Measurements from ENCODE around the gene HSD17B11.
"Not testable (repeated sequence)": the region's sequence is repeated elsewhere in the genome, so short reads cannot be mapped to it uniquely, and the experiment has no call there.

Gene HSD17B11, protein sequence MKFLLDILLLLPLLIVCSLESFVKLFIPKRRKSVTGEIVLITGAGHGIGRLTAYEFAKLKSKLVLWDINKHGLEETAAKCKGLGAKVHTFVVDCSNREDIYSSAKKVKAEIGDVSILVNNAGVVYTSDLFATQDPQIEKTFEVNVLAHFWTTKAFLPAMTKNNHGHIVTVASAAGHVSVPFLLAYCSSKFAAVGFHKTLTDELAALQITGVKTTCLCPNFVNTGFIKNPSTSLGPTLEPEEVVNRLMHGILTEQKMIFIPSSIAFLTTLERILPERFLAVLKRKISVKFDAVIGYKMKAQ

GRCh38 chr4:87390891-87391575 is at the start of gene HSD17B11:
Gene HSD17B11, minus strand, starts transcription at chr4:87391188. Its CDS starts 118 bp downstream, at chr4:87391070.
- Histone ChIP-seq H3K9ac (peak within 1 kb of the TSS; percentile 88), H3K9me3 (peaks cover 27% of the 10 kb centered on the region), H3K4me2 (peak within 1 kb of the TSS; percentile 90), H3K27me3 (no peaks in the 10 kb centered on the region), H3K4me3 (peak within 1 kb of the TSS; percentile 79), H3K4me1 (peaks cover 30% of the 10 kb centered on the region), H3K36me3 (peaks cover 18% of the 10 kb centered on the region), H3K27ac (peak within 1 kb of the TSS; percentile 84), H4K20me1 (no peaks in the 10 kb centered on the region)
- peak; percentile 98 for TF ChIP-seq Cebpa-rat (IDR thresholded peaks at IDR 0.05)

GRCh38 chr4:87433342-87433741 is 42.4 kb upstream of the HSD17B11 start:
- no peak overlapping the region for H3K4me3 ChIP-seq
- H3K9me3 ChIP-seq = no peaks in the 10 kb centered on the region
- H3K27me3 ChIP-seq = no peaks in the 10 kb centered on the region
- H3K4me2 ChIP-seq = no peak overlapping the region
- no peak for TF ChIP-seq Cebpa-rat (IDR thresholded peaks at IDR 0.05)
- H3K4me1 ChIP-seq = no peaks in the 10 kb centered on the region
- peaks cover 39% of the 10 kb centered on the region; the same call in 1 of the 2 replicates for H4K20me1 ChIP-seq
- H3K9ac ChIP-seq = no peak overlapping the region
- no peak overlapping the region for H3K27ac ChIP-seq
- peaks cover 36% of the 10 kb centered on the region for H3K36me3 ChIP-seq

GRCh38 chr4:87430038-87430437 is 39.0 kb upstream of the HSD17B11 start:
- Histone ChIP-seq H3K27ac (no peak overlapping the region), H3K4me1 (no peaks in the 10 kb centered on the region), H3K36me3 (peaks cover 8% of the 10 kb centered on the region), H3K4me3 (no peak overlapping the region), H3K9ac (no peak overlapping the region), H4K20me1 (peaks cover 48% of the 10 kb centered on the region; the same call in 1 of the 2 replicates), H3K27me3 (no peaks in the 10 kb centered on the region), H3K4me2 (no peak overlapping the region), H3K9me3 (no peaks in the 10 kb centered on the region)
- TF ChIP-seq Cebpa-rat (IDR thresholded peaks at IDR 0.05) = no peak

- Histone ChIP-seq H3K9me3 (no peaks in the 10 kb centered on the region), H3K27ac (no peak overlapping the region), H3K4me1 (peaks cover 10% of the 10 kb centered on the region), H3K4me2 (no peak overlapping the region), H3K4me3 (no peak overlapping the region), H3K9ac (no peak overlapping the region), H4K20me1 (peaks cover 48% of the 10 kb centered on the region; the same call in 1 of the 2 replicates), H3K36me3 (0 out of 2 replicates have a peak, but pooled peaks cover 5% of the 10 kb centered on the region), H3K27me3 (no peaks in the 10 kb centered on the region)
- TF ChIP-seq Cebpa-rat (IDR thresholded peaks at IDR 0.05) = no peak
Observed at GRCh38 chr4:87428979-87429378, 38.0 kb upstream of the HSD17B11 start.

DNA sequence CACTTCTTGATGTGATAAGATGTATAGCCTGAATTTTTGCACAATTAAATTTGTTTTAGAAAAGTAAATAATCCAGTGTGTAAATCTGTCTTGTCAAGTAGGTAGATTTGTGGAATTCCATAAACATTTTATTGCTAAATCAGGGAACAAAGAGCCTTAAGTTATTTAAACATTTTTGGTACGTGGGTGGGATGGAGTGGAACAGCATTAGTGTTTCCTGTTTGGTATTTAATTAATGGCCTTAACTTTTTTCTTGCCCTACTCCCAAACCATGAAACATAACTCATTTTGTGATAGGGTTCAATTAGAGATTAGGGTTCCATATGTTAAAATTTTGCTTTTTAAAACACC is 36.5 kb upstream of the HSD17B11 start:
- no peak for TF ChIP-seq Cebpa-rat (IDR thresholded peaks at IDR 0.05)
- Histone ChIP-seq H3K9ac (no peak overlapping the region), H3K36me3 (0 out of 2 replicates have a peak, but pooled peaks cover 5% of the 10 kb centered on the region), H3K4me1 (peaks cover 17% of the 10 kb centered on the region), H3K27ac (no peak overlapping the region), H3K9me3 (no peaks in the 10 kb centered on the region), H3K4me3 (no peak overlapping the region), H3K27me3 (no peaks in the 10 kb centered on the region), H3K4me2 (no peak overlapping the region), H4K20me1 (peaks cover 44% of the 10 kb centered on the region; the same call in 1 of the 2 replicates)

DNA sequence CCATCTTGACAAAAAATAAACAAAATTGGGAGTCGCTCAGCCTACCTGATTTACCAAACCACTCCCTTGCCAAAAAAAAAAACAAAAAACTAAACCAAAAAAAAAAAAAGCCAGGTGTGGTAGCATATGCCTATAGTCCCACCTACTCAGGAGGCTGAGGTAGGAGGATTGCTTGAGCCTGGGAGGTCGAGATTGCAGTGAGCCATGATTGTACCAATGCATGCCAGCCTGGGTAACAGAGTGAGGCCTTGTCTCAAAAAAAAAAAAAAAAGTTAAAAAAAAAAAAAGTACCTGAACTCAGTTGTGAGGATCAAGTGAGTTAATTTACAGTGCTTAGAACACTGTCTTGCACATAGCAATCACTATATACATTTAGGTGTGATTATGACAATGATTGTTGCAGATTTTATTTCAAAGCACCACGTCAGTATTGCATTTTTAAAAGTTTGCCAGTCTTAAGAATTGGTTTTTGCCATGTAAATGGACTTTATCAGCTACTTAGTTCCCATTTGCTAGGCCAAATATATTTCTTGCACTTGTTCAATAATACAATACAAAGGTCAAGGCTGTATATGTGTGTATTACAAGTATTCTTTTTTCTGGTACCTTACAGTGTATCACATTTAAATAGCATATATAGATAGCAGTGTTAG is 36.0 kb upstream of the HSD17B11 start:
- H3K4me2 ChIP-seq = no peak overlapping the region
- H3K27me3 ChIP-seq = no peaks in the 10 kb centered on the region
- H3K4me3 ChIP-seq = no peak overlapping the region
- no peak overlapping the region for H3K27ac ChIP-seq
- H3K36me3 ChIP-seq = 0 out of 2 replicates have a peak, but pooled peaks cover 5% of the 10 kb centered on the region
- H4K20me1 ChIP-seq = peaks cover 39% of the 10 kb centered on the region; the same call in 1 of the 2 replicates
- no peaks in the 10 kb centered on the region for H3K9me3 ChIP-seq
- peaks cover 18% of the 10 kb centered on the region for H3K4me1 ChIP-seq
- no peak for TF ChIP-seq Cebpa-rat (IDR thresholded peaks at IDR 0.05)
- H3K9ac ChIP-seq = no peak overlapping the region

DNA sequence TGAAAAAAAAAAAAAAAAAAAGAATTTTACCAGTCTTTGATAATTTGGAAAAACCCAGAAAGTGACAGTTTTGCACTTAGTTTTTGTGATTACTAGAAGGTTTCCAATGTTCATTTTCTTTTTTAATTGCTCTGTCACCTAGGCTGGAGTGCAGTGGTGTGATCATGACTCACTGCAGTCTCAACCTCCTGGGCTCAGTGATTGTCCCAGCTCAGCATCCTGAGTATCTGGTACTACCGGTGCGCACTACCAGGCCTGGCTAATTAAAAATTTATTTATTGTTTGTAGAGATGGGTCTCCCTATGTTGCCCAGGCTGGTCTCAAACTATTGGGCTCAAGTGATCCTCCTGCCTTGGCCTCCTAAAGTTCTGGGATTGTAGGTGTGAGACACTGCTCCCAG is 34.7 kb upstream of the HSD17B11 start:
- Histone ChIP-seq H3K27ac (no peak overlapping the region), H3K9ac (no peak overlapping the region), H3K9me3 (no peaks in the 10 kb centered on the region), H3K36me3 (0 out of 2 replicates have a peak, but pooled peaks cover 5% of the 10 kb centered on the region), H3K4me2 (no peak overlapping the region), H3K27me3 (no peaks in the 10 kb centered on the region), H4K20me1 (peaks cover 30% of the 10 kb centered on the region; the same call in 1 of the 2 replicates), H3K4me3 (no peak overlapping the region), H3K4me1 (peaks cover 26% of the 10 kb centered on the region)
- TF ChIP-seq Cebpa-rat (IDR thresholded peaks at IDR 0.05) = no peak

- H3K27me3 ChIP-seq, H3K9me3 ChIP-seq, H3K36me3 ChIP-seq, H3K27ac ChIP-seq: not testable (repeated sequence)
- Histone ChIP-seq H3K9ac (peak overlapping the region; percentile 91), H4K20me1 (peaks cover 17% of the 10 kb centered on the region; the same call in 1 of the 2 replicates), H3K4me2 (peak overlapping the region; percentile 87), H3K4me3 (peak overlapping the region; percentile 86), H3K4me1 (peaks cover 26% of the 10 kb centered on the region)
Observed at GRCh38 chr4:87424099-87424543, 33.1 kb upstream of the HSD17B11 start.

GRCh38 chr4:87423317-87424098 is 32.5 kb upstream of the HSD17B11 start:
- peak overlapping the region; percentile 87 for H3K4me2 ChIP-seq
- H3K9ac ChIP-seq = peak overlapping the region; percentile 91
- H3K9me3 ChIP-seq = peaks cover under 1% of the 10 kb centered on the region; the same call in 1 of the 2 replicates
- no peak for TF ChIP-seq Cebpa-rat (IDR thresholded peaks at IDR 0.05)
- peak overlapping the region; percentile 86 for H3K4me3 ChIP-seq
- H3K27me3 ChIP-seq = no peaks in the 10 kb centered on the region
- no peaks in the 10 kb centered on the region for H3K36me3 ChIP-seq
- H3K4me1 ChIP-seq = peaks cover 26% of the 10 kb centered on the region
- H4K20me1 ChIP-seq = peaks cover 11% of the 10 kb centered on the region; the same call in 1 of the 2 replicates
- H3K27ac ChIP-seq = peak overlapping the region; percentile 82
